H1 (cell line): ENCODE data around the gene DPYD. TPM values are rescaled to one million over a fixed set of nuclear protein-coding genes. Genes with fewer than 3 reads are reported as not detected.

Experiments
- CTCF ChIA-PET: fragments of 300-600 bp; sonication (Branson Sonifier 250); formaldehyde crosslinking; loops from one replicate; lab custom pipeline; 2021; ENCODE audit not compliant: partially characterized antibody; lab: Charles Lee
- POLR2A ChIA-PET: fragments of 300-600 bp; sonication (Branson Sonifier 250); formaldehyde crosslinking; loops from one replicate; lab custom pipeline; 2021; ENCODE audit warnings: inconsistent platforms; ENCODE audit not compliant: partially characterized antibody; lab: Charles Lee
- DNase-seq, 2 experiments: peaks; one replicate each; pipeline versions ENCODE4 v3.0.0 to v3.0.0-alpha.2; 2010 to 2022; ENCODE audit warnings: low spot score in 2 of 2, low read depth in 1 of 2, mixed read lengths in 1 of 2
- FAIRE-seq: peaks from 2 replicates; lab custom pipeline; 2011; peaks lifted over from hg19 to GRCh38; lab: Jason Lieb, UNC
- H2AFZ ChIP-seq: 2 replicates; pipeline ENCODE4 v1.8.1; 2012; ENCODE audit warnings: low read length, inconsistent platforms
- H2AK5ac ChIP-seq: 2 replicates; pipeline ENCODE4 v1.6.1; 2013; ENCODE audit warnings: low read depth, low read length
- H2BK120ac ChIP-seq: replicated peaks from 2 replicates; pipeline ENCODE3; 2013; ENCODE audit warnings: low read depth, low read length, inconsistent platforms
- H2BK12ac ChIP-seq: 2 replicates; pipeline ENCODE4 v1.6.1; 2013; ENCODE audit warnings: low read depth, low read length
- H2BK15ac ChIP-seq: 2 replicates; pipeline ENCODE4 v1.6.1; 2013; ENCODE audit warnings: low read length
- H2BK20ac ChIP-seq: 2 replicates; pipeline ENCODE4 v1.6.1; 2013; ENCODE audit warnings: low read length
- H2BK5ac ChIP-seq: 2 replicates; pipeline ENCODE4 v1.6.1; 2013; ENCODE audit warnings: low read depth, low read length
- H3K14ac ChIP-seq: 2 replicates; pipeline ENCODE4 v1.6.1; 2013; ENCODE audit warnings: inconsistent platforms; ENCODE audit not compliant: insufficient read length
- H3K18ac ChIP-seq: 2 replicates; pipeline ENCODE4 v1.6.1; 2013; ENCODE audit warnings: low read length; ENCODE audit errors: extremely low read depth
- H3K23ac ChIP-seq: 2 replicates; pipeline ENCODE4 v1.6.1; 2013; ENCODE audit warnings: inconsistent platforms; ENCODE audit not compliant: insufficient read length
- H3K23me2 ChIP-seq: 2 replicates; pipeline ENCODE4 v1.6.1; 2013; ENCODE audit warnings: low read depth, low read length
- H3K27ac ChIP-seq: 2 replicates; pipeline ENCODE4 v1.6.1; 2011; ENCODE audit warnings: low read depth, low read length, inconsistent platforms
- H3K27me3 ChIP-seq, 4 experiments: replicated peaks in 1 of 4; 1 replicate in 1 of 4; 2 replicates in 3 of 4; pipeline versions ENCODE4 v1.6.1 to v1.8.1; 2011 to 2013; ENCODE audit warnings: low read length in 3 of 4, mild to moderate bottlenecking in 3 of 4, inconsistent platforms in 2 of 4, mixed read lengths in 2 of 4, moderate library complexity in 1 of 4; ENCODE audit not compliant: control insufficient read depth in 3 of 4, insufficient read depth in 3 of 4; ENCODE audit errors: extremely low read depth in 1 of 4
- H3K36me3 ChIP-seq, 4 experiments: 2 replicates each; pipeline versions ENCODE4 v1.6.1 to v1.8.1; 2011 to 2013; ENCODE audit warnings: mild to moderate bottlenecking in 4 of 4, low read length in 3 of 4, moderate library complexity in 2 of 4, control low read depth in 1 of 4, inconsistent platforms in 1 of 4; ENCODE audit not compliant: insufficient read depth in 4 of 4, control insufficient read depth in 2 of 4
- H3K4ac ChIP-seq: replicated peaks from 2 replicates; pipeline ENCODE3; 2013; ENCODE audit warnings: low read length, low read depth, mixed read lengths, inconsistent platforms; ENCODE audit not compliant: insufficient read length
- H3K4me1 ChIP-seq, 4 experiments: replicated peaks in 1 of 4; 1 replicate in 1 of 4; 2 replicates in 3 of 4; pipeline versions ENCODE4 v1.6.1 to v1.8.1; 2011 to 2013; ENCODE audit warnings: low read length in 3 of 4, inconsistent platforms in 2 of 4, mixed read lengths in 1 of 4; ENCODE audit not compliant: insufficient read depth in 4 of 4, control insufficient read depth in 3 of 4
- H3K4me2 ChIP-seq, 2 experiments: 2 replicates each; pipeline versions ENCODE4 v1.6.1 to v1.8.1; 2011 to 2013; ENCODE audit warnings: low read depth in 2 of 2, low read length in 2 of 2, control low read depth in 1 of 2, inconsistent platforms in 1 of 2, mild to moderate bottlenecking in 1 of 2; ENCODE audit not compliant: insufficient read depth in 1 of 2
- H3K4me3 ChIP-seq, 4 experiments: fragments of 200-600, 300-600 bp in 1 of 4; sonication (generic), shearing (Covaris generic), sonication (Bioruptor Twin) in 1 of 4; 2 replicates each; pipeline versions ENCODE4 v1.5.1 to v1.8.1; 2011 to 2016; ENCODE audit warnings: low read length in 4 of 4, low read depth in 3 of 4, control low read depth in 2 of 4, inconsistent platforms in 2 of 4, mild to moderate bottlenecking in 2 of 4, mixed read lengths in 1 of 4, moderate library complexity in 1 of 4; ENCODE audit not compliant: insufficient read depth in 2 of 4; ENCODE audit errors: extremely low read depth in 1 of 4
- H3K56ac ChIP-seq: replicated peaks from 2 replicates; pipeline ENCODE3; 2013; ENCODE audit warnings: low read depth, mild to moderate bottlenecking, mixed read lengths, low read length, inconsistent platforms; ENCODE audit not compliant: insufficient read length
- H3K79me1 ChIP-seq: 2 replicates; pipeline ENCODE4 v1.6.1; 2013; ENCODE audit warnings: low read depth, low read length, control low read depth
- H3K79me2 ChIP-seq, 2 experiments: 2 replicates each; pipeline versions ENCODE4 v1.6.1 to v1.8.1; 2012 to 2013; ENCODE audit warnings: low read length in 2 of 2, mild to moderate bottlenecking in 2 of 2, inconsistent platforms in 1 of 2; ENCODE audit not compliant: insufficient read depth in 2 of 2, control insufficient read depth in 1 of 2
- H3K9ac ChIP-seq, 4 experiments: replicated peaks in 1 of 4; 1 replicate in 1 of 4; 2 replicates in 3 of 4; pipeline versions ENCODE4 v1.6.1 to v1.8.1; 2011 to 2013; ENCODE audit warnings: low read depth in 3 of 4, low read length in 3 of 4, control low read depth in 2 of 4, mild to moderate bottlenecking in 2 of 4, moderate library complexity in 2 of 4, inconsistent platforms in 1 of 4; ENCODE audit errors: extremely low read depth in 1 of 4
- H3K9me3 ChIP-seq, 2 experiments: 2 replicates each; pipeline versions ENCODE4 v1.6.1 to v1.8.1; 2012 to 2013; ENCODE audit warnings: mild to moderate bottlenecking in 2 of 2, moderate library complexity in 2 of 2, control low read depth in 1 of 2, inconsistent platforms in 1 of 2, low read depth in 1 of 2, low read length in 1 of 2, mixed read lengths in 1 of 2; ENCODE audit not compliant: insufficient read depth in 2 of 2
- H4K20me1 ChIP-seq, 2 experiments: replicated peaks in 1 of 2; 2 replicates each; pipeline versions ENCODE3 to v1.8.1; 2011 to 2013; ENCODE audit warnings: inconsistent platforms in 2 of 2, low read length in 2 of 2, mild to moderate bottlenecking in 1 of 2; ENCODE audit not compliant: insufficient read depth in 2 of 2, control insufficient read depth in 1 of 2
- H4K5ac ChIP-seq: 2 replicates; pipeline ENCODE4 v1.6.1; 2013; ENCODE audit warnings: low read length, low read depth, mixed read lengths, inconsistent platforms; ENCODE audit not compliant: insufficient read length
- H4K8ac ChIP-seq: 2 replicates; pipeline ENCODE4 v1.8.0; 2013; ENCODE audit warnings: mild to moderate bottlenecking, moderate library complexity, low read length, inconsistent platforms; ENCODE audit not compliant: insufficient read depth; ENCODE audit errors: extremely low read depth
- H4K91ac ChIP-seq: replicated peaks from 2 replicates; pipeline ENCODE3; 2013; ENCODE audit warnings: low read length, mixed read lengths, inconsistent platforms; ENCODE audit not compliant: insufficient read length
- ATF3 ChIP-seq: IDR thresholded peaks from 2 replicates; pipeline ENCODE4 v1.6.1; 2011; ENCODE audit warnings: low read depth, mild to moderate bottlenecking, low read length; ENCODE audit not compliant: insufficient read depth
- EGR1 ChIP-seq: IDR thresholded peaks from 2 replicates; pipeline ENCODE4 v1.6.1; 2011; ENCODE audit warnings: low read depth, low read length, borderline replicate concordance
- GTF2F1 ChIP-seq: IDR thresholded peaks from 2 replicates; pipeline ENCODE4 v1.6.1; 2012; ENCODE audit warnings: low read depth, low read length, improper control_type of control experiment, borderline replicate concordance
- KDM1A ChIP-seq: fragments of 200-600, 300-600 bp; sonication (generic); IDR thresholded peaks from 2 replicates; pipeline ENCODE4 v1.7.1; 2016; ENCODE audit warnings: mild to moderate bottlenecking, low read length, borderline replicate concordance
- NANOG ChIP-seq: IDR thresholded peaks from 2 replicates; pipeline ENCODE4 v1.6.1; 2011; ENCODE audit warnings: low read length, low read depth, mild to moderate bottlenecking, inconsistent platforms; ENCODE audit not compliant: insufficient read depth, poor library complexity, severe bottlenecking
- NRF1 ChIP-seq: IDR thresholded peaks from 2 replicates; pipeline ENCODE4 v1.6.1; 2011; ENCODE audit warnings: mild to moderate bottlenecking, low read depth, low read length, improper control_type of control experiment
- PHF8 ChIP-seq: fragments of 200-600 bp; sonication (generic); conservative IDR thresholded peaks from 2 replicates; pipeline ENCODE4 v1.7.1; 2012; ENCODE audit warnings: low read depth, mild to moderate bottlenecking, inconsistent platforms, low read length, moderate library complexity
- RNF2 ChIP-seq: fragments of 200-900, 300-1000 bp; sonication (generic); IDR thresholded peaks from 2 replicates; pipeline ENCODE4 v1.7.1; 2016; ENCODE audit warnings: borderline replicate concordance, low read depth, mild to moderate bottlenecking, antibody characterized with exemption, low read length; ENCODE audit not compliant: poor library complexity, severe bottlenecking; ENCODE audit errors: missing control alignments
- SP2 ChIP-seq: IDR thresholded peaks from 2 replicates; pipeline ENCODE4 v1.6.1; 2012; ENCODE audit warnings: mild to moderate bottlenecking, low read length, inconsistent platforms
- whole genome bisulfite sequencing, 2 experiments: shearing (Covaris generic) in 1 of 2; methylation state at CpG; one replicate each; pipeline versions ENCODE4 v1.1.6 to v1.1.7; 2013 to 2015; ENCODE audit warnings: low lambda C conversion rate in 2 of 2, mixed read lengths in 2 of 2, inconsistent platforms in 1 of 2, low coverage in 1 of 2, missing lambda C conversion rate in 1 of 2; ENCODE audit not compliant: insufficient replicate concordance in 2 of 2, insufficient coverage in 1 of 2, insufficient read length in 1 of 2; ENCODE audit errors: extremely low coverage in 1 of 2, missing lambda C conversion rate in 1 of 2; 5-methylcytosine and 5-hydroxymethylcytosine counted together
- polyA plus RNA-seq, 7 experiments: library from polyadenylated mRNA; depleted of rRNA in 3 of 7; stranded (reverse) in 5 of 7; unstranded in 2 of 7; fragments of >200 nt in 5 of 7; fragments of 200-250 nt in 2 of 7; gene quantifications; 1 replicate in 5 of 7; 2 replicates in 1 of 7; 4 replicates in 1 of 7; pipeline versions ENCODE4 v1.2.1 to v1.2.3, GENCODE V29; 2011 to 2013; ENCODE audit warnings: missing spikeins in 2 of 7, mixed read lengths in 2 of 7
- total RNA-seq: library from RNA; stranded (reverse); fragmentation: NEBNext Ultra II Directional; extraction: Animal tissue kit (Norgen Biotek cat#: 25700); gene quantifications from 2 replicates; pipeline ENCODE4 v1.2.1, GENCODE V29; 2021

DPYD gene
- total and polyA plus RNA-seq, 2 of the 8 experiments (the other 6 are each of a cell fraction or from before 2014, with no cell fraction given), result 0.29 to 0.73 TPM

- Histone ChIP-seq H4K8ac (no peak overlapping the region), H3K36me3 (no peaks in the 10 kb centered on the region), H2AFZ (no peak overlapping the region), H3K79me1 (no peaks in the 10 kb centered on the region), H3K56ac (no peak overlapping the region), H3K27me3 (no peaks in the 10 kb centered on the region), H4K5ac (no peak overlapping the region), H2AK5ac (no peak overlapping the region), H2BK12ac (no peak overlapping the region), H4K20me1 (no peaks in the 10 kb centered on the region), H3K4ac (no peak overlapping the region), H3K27ac (no peak overlapping the region), H4K91ac (no peak overlapping the region), H3K9me3 (no peaks in the 10 kb centered on the region), H2BK20ac (no peak overlapping the region), H2BK5ac (no peak overlapping the region), H3K79me2 (no peaks in the 10 kb centered on the region), H3K9ac (no peak overlapping the region), H3K4me1 (no peaks in the 10 kb centered on the region), H3K23me2 (no peaks in the 10 kb centered on the region; the same call in 1 of the 2 replicates), H3K14ac (no peak overlapping the region), H3K18ac (no peak overlapping the region), H3K4me2 (no peak overlapping the region), H3K23ac (no peak overlapping the region), H2BK15ac (no peak overlapping the region), H3K4me3 (no peak overlapping the region), H2BK120ac (no peak overlapping the region)
- DNase-seq (no peak), FAIRE-seq (no peak)
- POLR2A ChIA-PET, result no interaction called here
- TF ChIP-seq RNF2 (no peak), ATF3 (no peak), SP2 (no peak), PHF8 (no peak), NRF1 (no peak), GTF2F1 (no peak), KDM1A (no peak), EGR1 (no peak), NANOG (no peak)
- WGBS, 2 experiments, result 100% methylated on average over 1 of the region's 1 CpG; no CpG with 5 or more reads in 1 of the 2 experiments
- CTCF ChIA-PET, result interaction anchor here (1.3 kb wide), 1 partner anchor 286 kb away, joined by 4 read pairs; no protein-coding TSS in a partner anchor
Observed at GRCh38 chr1:97529600-97529999, 391.2 kb downstream of the DPYD start.
